ENCODE measurements around the gene IMP4.

The IMP4 gene

DNA sequence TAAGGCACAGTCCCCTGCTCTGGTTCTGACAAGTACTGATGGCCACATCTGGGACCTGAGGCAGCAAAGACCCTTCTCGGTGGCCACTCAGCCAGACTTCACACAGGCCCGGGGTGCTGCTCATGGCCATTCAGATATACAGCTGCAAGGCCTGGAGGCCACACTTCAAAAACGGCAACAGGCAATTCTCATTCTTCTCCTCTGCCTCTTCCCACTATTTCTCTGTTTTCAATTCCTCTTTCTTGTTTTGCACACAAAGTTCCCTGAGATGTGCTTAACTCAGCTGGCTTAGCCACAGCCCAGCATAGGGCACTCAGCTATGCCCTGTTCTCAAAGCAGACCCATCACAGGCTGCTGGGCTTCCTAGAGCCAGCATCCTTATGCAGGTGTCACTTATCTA, 43.0 kb downstream of the IMP4 start:
- H3K4me2 ChIP-seq (ENCODE audit: low read length) = no peak overlapping the region
- no peak overlapping the region for H3K9ac ChIP-seq (ENCODE audit: low read depth, low read length)

DNA sequence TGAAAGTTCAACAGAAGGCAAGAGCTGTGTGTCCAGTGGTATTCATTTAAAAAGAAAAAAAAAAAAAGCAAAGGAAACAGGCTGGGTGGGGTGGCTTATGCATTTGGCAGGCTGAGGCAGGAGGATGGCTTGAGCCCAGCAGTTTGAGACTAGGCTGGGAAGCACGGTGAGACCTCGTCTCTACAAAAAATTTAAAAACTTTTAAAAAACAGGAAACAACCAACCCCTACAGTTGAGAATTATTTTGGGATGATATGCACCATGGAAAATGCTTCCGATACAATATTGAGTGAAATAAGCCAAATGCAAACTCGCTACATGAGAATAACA, 44.3 kb downstream of the IMP4 start:
- H3K4me2 ChIP-seq (ENCODE audit: low read length) = no peak overlapping the region
- no peaks in the 10 kb centered on the region for H3K9me3 ChIP-seq (replicated peaks; ENCODE audit: low read length)
- H3K36me3 ChIP-seq (ENCODE audit: insufficient read depth, low read length) = peaks cover 8% of the 10 kb centered on the region
- no peak overlapping the region for H3K4me3 ChIP-seq (ENCODE audit: low read length)
- H3K9ac ChIP-seq (ENCODE audit: low read depth, low read length) = no peak overlapping the region
- H3K4me1 ChIP-seq (ENCODE audit: control insufficient read depth, insufficient read depth, low read length) = peaks cover 9% of the 10 kb centered on the region
- no peaks in the 10 kb centered on the region for H3K27me3 ChIP-seq (ENCODE audit: control insufficient read depth, insufficient read depth, low read length)

More for the DNA sequence above, 43.0 kb downstream of the IMP4 start:
- no peaks in the 10 kb centered on the region for H3K9me3 ChIP-seq (replicated peaks; ENCODE audit: low read length)
- peaks cover 11% of the 10 kb centered on the region for H3K36me3 ChIP-seq (ENCODE audit: insufficient read depth, low read length)
- H3K27me3 ChIP-seq (ENCODE audit: control insufficient read depth, insufficient read depth, low read length) = no peaks in the 10 kb centered on the region
- H3K4me1 ChIP-seq (ENCODE audit: control insufficient read depth, insufficient read depth, low read length) = peaks cover 3% of the 10 kb centered on the region
- H3K4me3 ChIP-seq (ENCODE audit: low read length) = no peak overlapping the region

- Histone ChIP-seq H3K4me2 (ENCODE audit: low read length) (no peak overlapping the region), H3K4me1 (ENCODE audit: control insufficient read depth, insufficient read depth, low read length) (peaks cover 12% of the 10 kb centered on the region), H3K9me3 (replicated peaks; ENCODE audit: low read length) (no peaks in the 10 kb centered on the region)
These were observed 45.1 kb downstream of the IMP4 start for GRCh38 chr2:130387804-130388203.

DNA sequence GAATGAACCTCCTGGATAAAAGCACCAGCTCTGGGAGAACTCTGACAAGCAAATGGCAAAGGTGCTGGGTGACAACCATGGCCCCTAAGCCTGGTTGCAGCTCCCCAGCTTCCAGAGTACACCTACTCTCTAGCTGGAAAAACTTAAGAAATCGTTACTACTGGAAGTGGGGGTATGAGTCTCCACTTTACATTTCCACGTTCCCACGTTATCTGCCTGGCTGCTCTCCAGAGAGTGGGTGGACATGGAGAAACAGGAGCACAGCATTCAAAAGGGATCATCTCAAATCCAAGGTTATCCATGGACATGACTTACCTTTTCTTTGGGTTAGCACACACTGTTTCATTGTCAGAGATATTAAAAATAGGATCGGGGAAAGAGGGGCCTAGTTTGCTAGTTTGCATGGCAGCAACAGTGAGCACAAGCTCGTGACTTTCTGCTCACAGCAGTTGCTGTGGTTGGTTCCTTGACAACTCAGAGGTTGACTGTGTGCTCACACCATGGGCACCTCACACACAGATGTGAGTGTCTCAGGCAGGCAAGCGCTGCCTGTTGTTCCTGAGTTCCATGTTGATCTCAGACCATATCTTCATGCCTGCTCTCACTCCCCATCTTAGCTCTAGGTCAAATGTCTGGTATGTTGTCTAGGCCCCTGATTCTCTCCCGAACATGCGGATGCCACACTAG, 45.7 kb downstream of the IMP4 start:
- no peak overlapping the region for H3K9ac ChIP-seq (ENCODE audit: low read depth, low read length)
- H3K9me3 ChIP-seq (replicated peaks; ENCODE audit: low read length) = no peaks in the 10 kb centered on the region
- H3K27me3 ChIP-seq (ENCODE audit: control insufficient read depth, insufficient read depth, low read length) = no peaks in the 10 kb centered on the region

More at GRCh38 chr2:130387804-130388203, 45.1 kb downstream of the IMP4 start:
- Histone ChIP-seq H3K9ac (ENCODE audit: low read depth, low read length) (no peak overlapping the region), H3K36me3 (ENCODE audit: insufficient read depth, low read length) (peaks cover 6% of the 10 kb centered on the region), H3K27me3 (ENCODE audit: control insufficient read depth, insufficient read depth, low read length) (no peaks in the 10 kb centered on the region), H3K4me3 (ENCODE audit: low read length) (no peak overlapping the region)

DNA sequence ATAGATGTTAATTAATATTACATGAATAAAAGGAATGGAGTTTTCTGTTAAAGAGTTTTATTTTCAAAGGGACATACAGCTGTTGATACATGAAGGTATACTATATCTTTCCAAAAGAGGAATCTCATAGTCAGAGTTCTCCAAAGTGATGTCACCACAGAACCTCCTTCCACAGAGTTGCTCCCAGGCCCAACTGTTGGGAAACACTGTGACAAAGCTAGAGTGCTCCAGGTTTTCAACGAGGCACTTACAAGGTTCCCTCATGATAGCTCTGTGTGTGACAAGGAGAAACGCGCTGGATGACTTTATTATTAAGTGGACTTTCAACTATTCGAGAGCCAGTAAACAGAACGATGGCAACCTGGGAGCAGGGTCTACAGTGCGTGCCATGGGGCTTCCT, 46.7 kb downstream of the IMP4 start:
- Histone ChIP-seq H3K9ac (ENCODE audit: low read depth, low read length) (no peak overlapping the region), H3K36me3 (ENCODE audit: insufficient read depth, low read length) (no peaks in the 10 kb centered on the region), H3K4me3 (ENCODE audit: low read length) (no peak overlapping the region), H3K4me2 (ENCODE audit: low read length) (no peak overlapping the region), H3K27me3 (ENCODE audit: control insufficient read depth, insufficient read depth, low read length) (no peaks in the 10 kb centered on the region), H3K9me3 (replicated peaks; ENCODE audit: low read length) (no peaks in the 10 kb centered on the region), H3K4me1 (ENCODE audit: control insufficient read depth, insufficient read depth, low read length) (peaks cover 12% of the 10 kb centered on the region)

More for the DNA sequence above, 45.7 kb downstream of the IMP4 start:
- no peak overlapping the region for H3K4me2 ChIP-seq (ENCODE audit: low read length)
- peaks cover under 1% of the 10 kb centered on the region for H3K36me3 ChIP-seq (ENCODE audit: insufficient read depth, low read length)
- no peak overlapping the region for H3K4me3 ChIP-seq (ENCODE audit: low read length)
- peaks cover 12% of the 10 kb centered on the region for H3K4me1 ChIP-seq (ENCODE audit: control insufficient read depth, insufficient read depth, low read length)

DNA sequence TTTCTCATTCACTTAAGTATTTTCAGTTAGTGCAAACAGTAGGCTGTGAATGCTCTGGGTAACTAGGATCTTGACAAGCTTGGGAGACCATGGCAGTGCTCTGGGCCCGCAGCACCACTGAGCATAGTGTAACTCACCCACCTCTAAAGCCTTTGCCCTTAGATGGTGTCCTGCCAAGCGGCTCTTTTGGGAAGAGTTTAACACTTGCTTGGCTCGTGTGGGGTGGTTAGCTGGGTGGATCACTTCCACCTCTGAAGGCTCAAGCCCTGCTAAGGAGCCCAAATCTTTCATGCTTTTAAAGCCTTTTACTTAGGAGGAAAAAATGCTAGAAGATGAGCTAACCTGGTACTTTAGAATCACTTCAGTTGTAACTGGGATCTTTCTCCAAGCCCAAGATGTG, 47.1 kb downstream of the IMP4 start:
- Histone ChIP-seq H3K4me2 (ENCODE audit: low read length) (no peak overlapping the region), H3K4me1 (ENCODE audit: control insufficient read depth, insufficient read depth, low read length) (peaks cover 12% of the 10 kb centered on the region)

GRCh38 chr2:130390460-130391057, 47.9 kb downstream of the IMP4 start:
- H3K27me3 ChIP-seq (ENCODE audit: control insufficient read depth, insufficient read depth, low read length) = no peaks in the 10 kb centered on the region
- peak overlapping the region; percentile 79 for H3K9ac ChIP-seq (ENCODE audit: low read depth, low read length)
- peak overlapping the region; percentile 77 for H3K4me3 ChIP-seq (ENCODE audit: low read length)
- peak overlapping the region; percentile 89 for H3K4me2 ChIP-seq (ENCODE audit: low read length)
- H3K4me1 ChIP-seq (ENCODE audit: control insufficient read depth, insufficient read depth, low read length) = peaks cover 12% of the 10 kb centered on the region
- H3K9me3 ChIP-seq (replicated peaks; ENCODE audit: low read length) = no peaks in the 10 kb centered on the region
- no peaks in the 10 kb centered on the region for H3K36me3 ChIP-seq (ENCODE audit: insufficient read depth, low read length)

More for the DNA sequence above, 47.1 kb downstream of the IMP4 start:
- H3K36me3 ChIP-seq (ENCODE audit: insufficient read depth, low read length) = no peaks in the 10 kb centered on the region
- H3K27me3 ChIP-seq (ENCODE audit: control insufficient read depth, insufficient read depth, low read length) = no peaks in the 10 kb centered on the region
- no peak overlapping the region for H3K4me3 ChIP-seq (ENCODE audit: low read length)
- no peak overlapping the region for H3K9ac ChIP-seq (ENCODE audit: low read depth, low read length)
- H3K9me3 ChIP-seq (replicated peaks; ENCODE audit: low read length) = no peaks in the 10 kb centered on the region

DNA sequence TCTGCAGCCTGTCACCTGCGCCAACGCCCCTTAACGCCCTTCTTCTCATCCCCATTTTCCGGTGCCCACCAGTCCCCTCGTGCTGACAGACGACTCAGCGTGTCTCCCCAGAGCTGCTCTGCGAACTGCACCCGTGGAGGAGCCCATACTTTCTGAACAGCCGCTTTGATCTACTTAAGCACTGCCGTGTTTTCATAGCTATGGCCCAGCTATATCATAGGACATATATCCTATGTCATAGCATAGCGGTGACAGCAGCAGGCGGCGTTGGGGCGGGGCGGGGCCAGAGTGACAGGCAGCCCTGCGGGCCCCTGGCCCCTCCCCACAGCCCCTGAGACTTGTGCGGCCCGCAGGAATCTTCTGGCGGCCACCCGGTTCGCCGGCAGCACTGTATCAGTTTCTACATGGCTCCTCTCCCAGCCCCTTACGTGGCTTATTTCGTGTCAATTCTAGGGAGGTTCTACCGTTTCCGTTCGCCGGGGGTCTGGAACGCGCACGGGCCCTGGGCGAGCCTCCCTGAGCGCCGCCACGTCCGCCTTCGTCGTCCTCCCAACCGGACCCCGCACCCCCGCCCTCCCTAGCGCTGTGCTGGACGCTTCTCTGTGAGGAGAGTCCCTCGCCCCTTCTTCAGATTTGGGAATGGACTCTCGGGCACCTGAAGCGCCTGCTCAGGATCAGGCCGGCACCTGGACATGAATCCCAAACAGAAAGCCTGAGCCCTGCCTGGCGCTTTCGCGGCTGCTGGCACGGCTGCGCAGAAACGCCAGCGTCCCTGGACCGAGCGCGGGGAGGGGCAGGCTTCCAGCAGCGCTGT, 48.6 kb downstream of the IMP4 start:
- Histone ChIP-seq H3K9me3 (replicated peaks; ENCODE audit: low read length) (no peaks in the 10 kb centered on the region), H3K9ac (ENCODE audit: low read depth, low read length) (peak overlapping the region; percentile 79), H3K27me3 (ENCODE audit: control insufficient read depth, insufficient read depth, low read length) (no peaks in the 10 kb centered on the region), H3K4me2 (ENCODE audit: low read length) (peak overlapping the region; percentile 89), H3K4me1 (ENCODE audit: control insufficient read depth, insufficient read depth, low read length) (peaks cover 12% of the 10 kb centered on the region), H3K36me3 (ENCODE audit: insufficient read depth, low read length) (no peaks in the 10 kb centered on the region), H3K4me3 (ENCODE audit: low read length) (peak overlapping the region; percentile 77)

DNA sequence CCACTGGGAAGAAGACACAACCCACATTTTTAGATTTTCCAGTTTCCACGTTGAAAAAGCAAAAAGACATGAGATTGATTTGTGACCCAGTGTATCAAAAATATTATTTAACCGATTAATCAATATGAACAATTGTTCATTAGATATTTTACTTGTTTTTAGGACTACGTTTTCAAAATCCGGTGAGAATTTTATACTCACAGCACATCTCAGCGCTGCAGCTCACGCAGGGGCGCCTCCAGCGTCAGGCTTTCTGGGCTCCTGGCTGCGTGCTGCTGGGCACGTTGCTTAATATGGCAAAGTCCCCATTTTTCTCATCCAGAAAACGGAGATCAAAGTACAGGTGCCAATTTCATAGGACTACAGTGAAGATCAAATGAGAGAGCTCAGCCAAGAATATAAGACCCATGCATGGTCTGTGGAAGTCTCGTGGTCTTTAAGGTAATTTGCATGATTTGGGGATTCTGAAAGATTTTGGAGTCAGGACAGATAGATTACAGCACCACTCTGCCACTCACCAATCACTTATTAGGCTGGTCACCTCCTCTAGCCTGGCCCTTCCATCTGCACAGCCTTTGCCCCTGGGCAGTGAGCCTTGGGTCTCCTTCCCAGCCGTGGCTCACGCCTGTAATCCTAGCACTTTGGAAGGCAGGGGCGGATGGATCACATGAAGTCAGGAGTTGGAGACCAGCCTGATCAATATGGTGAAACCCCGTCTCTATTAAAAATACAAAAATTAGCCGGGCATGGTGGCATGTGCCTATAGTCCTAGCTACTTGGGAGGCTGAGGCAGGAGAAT, 49.4 kb downstream of the IMP4 start:
- H3K4me3 ChIP-seq (ENCODE audit: low read length) = peak overlapping the region; percentile 77
- H3K4me1 ChIP-seq (ENCODE audit: control insufficient read depth, insufficient read depth, low read length) = peaks cover 12% of the 10 kb centered on the region
- no peaks in the 10 kb centered on the region for H3K9me3 ChIP-seq (replicated peaks; ENCODE audit: low read length)
- no peaks in the 10 kb centered on the region for H3K36me3 ChIP-seq (ENCODE audit: insufficient read depth, low read length)
- H3K9ac ChIP-seq (ENCODE audit: low read depth, low read length) = peak overlapping the region; percentile 79
- H3K27me3 ChIP-seq (ENCODE audit: control insufficient read depth, insufficient read depth, low read length) = no peaks in the 10 kb centered on the region
- peak overlapping the region; percentile 89 for H3K4me2 ChIP-seq (ENCODE audit: low read length)

DNA sequence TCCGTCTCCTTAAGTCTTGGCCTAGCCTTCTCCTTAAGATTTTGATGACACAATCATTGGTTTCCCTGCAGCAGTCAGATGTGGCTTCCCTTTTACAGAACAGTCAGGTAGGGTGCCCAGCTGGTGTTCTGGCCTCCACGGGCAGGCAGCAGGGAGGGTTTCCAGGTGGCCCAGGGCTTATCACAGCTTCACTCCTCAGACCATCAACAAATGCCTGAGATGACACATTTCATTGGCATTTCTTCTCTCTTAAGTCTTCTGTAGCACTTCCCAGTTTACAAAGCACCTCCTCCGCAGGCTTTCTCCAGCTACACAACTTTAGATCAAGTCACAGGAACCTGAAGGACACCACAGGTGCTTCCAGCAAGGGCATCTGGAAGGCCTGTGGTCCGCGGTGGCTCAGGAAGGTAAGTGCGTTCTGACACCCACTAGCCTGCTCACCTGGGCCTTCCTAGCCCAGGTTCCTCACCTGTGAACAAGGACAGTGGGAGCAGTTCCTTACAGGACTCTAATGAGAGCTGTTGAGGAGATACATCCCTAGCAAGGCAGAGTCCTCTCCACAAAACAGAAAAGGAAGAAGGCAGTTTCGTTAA, 50.7 kb downstream of the IMP4 start:
- Histone ChIP-seq H3K9ac (ENCODE audit: low read depth, low read length) (no peak overlapping the region), H3K4me1 (ENCODE audit: control insufficient read depth, insufficient read depth, low read length) (peaks cover 12% of the 10 kb centered on the region), H3K27me3 (ENCODE audit: control insufficient read depth, insufficient read depth, low read length) (no peaks in the 10 kb centered on the region), H3K4me3 (ENCODE audit: low read length) (no peak overlapping the region), H3K36me3 (ENCODE audit: insufficient read depth, low read length) (no peaks in the 10 kb centered on the region), H3K9me3 (replicated peaks; ENCODE audit: low read length) (no peaks in the 10 kb centered on the region), H3K4me2 (ENCODE audit: low read length) (no peak overlapping the region)
